Fibroblast of lung (primary cell): Measurements from ENCODE around the gene RPL29. TPM values are rescaled to one million over a fixed set of nuclear protein-coding genes. Genes with fewer than 3 reads are reported as not detected.

ENCODE experiments used
- DNase-seq, 2 donors: peaks; one replicate each; pipeline versions ENCODE4 v3.0.0 to v3.0.0-alpha.2; 2010; ENCODE audit warnings: low read depth in 2 of 2
- H2AFZ ChIP-seq: 2 replicates; pipeline ENCODE4 v1.5.1; 2012; ENCODE audit warnings: low read length, control low read depth, inconsistent platforms
- H3K27ac ChIP-seq: 2 replicates; pipeline ENCODE4 v1.5.1; 2011; ENCODE audit warnings: low read length, control low read depth; ENCODE audit not compliant: insufficient read depth
- H3K27me3 ChIP-seq: 2 replicates; pipeline ENCODE4 v1.5.1; 2011; ENCODE audit warnings: mild to moderate bottlenecking, low read length; ENCODE audit not compliant: control insufficient read depth, insufficient read depth
- H3K36me3 ChIP-seq: 2 replicates; pipeline ENCODE4 v1.5.1; 2011; ENCODE audit warnings: low read length; ENCODE audit not compliant: control insufficient read depth, insufficient read depth
- H3K4me1 ChIP-seq: 2 replicates; pipeline ENCODE4 v1.5.1; 2011; ENCODE audit warnings: low read length; ENCODE audit not compliant: control insufficient read depth, insufficient read depth; ENCODE audit errors: extremely low read depth
- H3K4me2 ChIP-seq: 2 replicates; pipeline ENCODE4 v1.5.1; 2011; ENCODE audit warnings: low read length, control low read depth; ENCODE audit not compliant: insufficient read depth; ENCODE audit errors: extremely low read depth
- H3K4me3 ChIP-seq, 4 experiments: fragments of 200-600 bp in 1 of 4; sonication (generic) in 1 of 4; replicated peaks in 1 of 4; 2 replicates each; pipeline ENCODE4 v1.5.1; 2011 to 2016; ENCODE audit warnings: low read length in 4 of 4, low read depth in 3 of 4, mild to moderate bottlenecking in 3 of 4, control low read depth in 2 of 4, inconsistent platforms in 1 of 4, mixed read lengths in 1 of 4; ENCODE audit not compliant: insufficient read depth in 1 of 4; ENCODE audit errors: control extremely low read depth in 1 of 4
- H3K79me2 ChIP-seq: 2 replicates; pipeline ENCODE4 v1.5.1; 2012; ENCODE audit warnings: mild to moderate bottlenecking, low read length, inconsistent platforms; ENCODE audit not compliant: control insufficient read depth, insufficient read depth
- H3K9ac ChIP-seq: 2 replicates; pipeline ENCODE4 v1.5.1; 2011; ENCODE audit warnings: mild to moderate bottlenecking, low read length, control low read depth; ENCODE audit not compliant: insufficient read depth
- H3K9me3 ChIP-seq: 2 replicates; pipeline ENCODE4 v1.5.1; 2012; ENCODE audit warnings: low read depth, low read length; ENCODE audit not compliant: control insufficient read depth, insufficient read depth
- H4K20me1 ChIP-seq: 2 replicates; pipeline ENCODE4 v1.5.1; 2011; ENCODE audit warnings: low read length; ENCODE audit not compliant: control insufficient read depth, insufficient read depth; ENCODE audit errors: extremely low read depth
- CTCF ChIP-seq, 2 donors: IDR thresholded peaks in 1 of 2; conservative IDR thresholded peaks in 1 of 2; 1 replicate in 1 of 2; 2 replicates in 1 of 2; pipeline ENCODE4 v1.5.1; 2011 to 2012; ENCODE audit warnings: low read length in 2 of 2, control low read depth in 1 of 2, inconsistent platforms in 1 of 2, low read depth in 1 of 2, mild to moderate bottlenecking in 1 of 2
- EZH2 ChIP-seq: IDR thresholded peaks from 2 replicates; pipeline ENCODE4 v1.5.1; 2012; ENCODE audit warnings: low read length, control low read depth, mild to moderate bottlenecking; ENCODE audit errors: missing control alignments
- polyA plus RNA-seq, 2 donors: library from polyadenylated mRNA; depleted of rRNA in 1 of 2; stranded (reverse) in 1 of 2; unstranded in 1 of 2; fragments of >200 nt; gene quantifications; 2 replicates each; pipeline ENCODE4 v1.2.1, GENCODE V29; 2011 to 2012; ENCODE audit warnings: missing spikeins in 1 of 2
- total RNA-seq: library from RNA; depleted of rRNA; stranded (reverse); fragments of >200 nt; gene quantifications from 2 replicates; pipeline ENCODE4 v1.2.1, GENCODE V29; 2014

The RPL29 gene
- total and polyA plus RNA-seq, 2 donors (not counting 1 experiment from before 2014, with no cell fraction given), result 1,076 to 1,512 TPM

GRCh38 chr3:52029053-52029452, 33.4 kb upstream of the RPL29 start:
- H3K9me3 ChIP-seq, result no peaks in the 10 kb centered on the region
- no peak overlapping the region for H3K4me2 ChIP-seq
- no peaks in the 10 kb centered on the region for H4K20me1 ChIP-seq
- H3K36me3 ChIP-seq, result no peaks in the 10 kb centered on the region
- TF ChIP-seq CTCF (conservative IDR thresholded peaks at IDR 0.05 in 1 of 2, IDR thresholded peaks at IDR 0.05 in 1 of 2; ENCODE audit: low read depth in 1 of 2, low read length in 2 of 2) (no peak), EZH2 (no peak)
- DNase-seq, result no peak
- no peaks in the 10 kb centered on the region for H3K79me2 ChIP-seq
- no peaks in the 10 kb centered on the region for H3K4me1 ChIP-seq
- no peak overlapping the region for H2AFZ ChIP-seq
- H3K27ac ChIP-seq, result no peak overlapping the region
- H3K9ac ChIP-seq, result no peak overlapping the region
- no peaks in the 10 kb centered on the region for H3K27me3 ChIP-seq
- no peak overlapping the region for H3K4me3 ChIP-seq

DNA sequence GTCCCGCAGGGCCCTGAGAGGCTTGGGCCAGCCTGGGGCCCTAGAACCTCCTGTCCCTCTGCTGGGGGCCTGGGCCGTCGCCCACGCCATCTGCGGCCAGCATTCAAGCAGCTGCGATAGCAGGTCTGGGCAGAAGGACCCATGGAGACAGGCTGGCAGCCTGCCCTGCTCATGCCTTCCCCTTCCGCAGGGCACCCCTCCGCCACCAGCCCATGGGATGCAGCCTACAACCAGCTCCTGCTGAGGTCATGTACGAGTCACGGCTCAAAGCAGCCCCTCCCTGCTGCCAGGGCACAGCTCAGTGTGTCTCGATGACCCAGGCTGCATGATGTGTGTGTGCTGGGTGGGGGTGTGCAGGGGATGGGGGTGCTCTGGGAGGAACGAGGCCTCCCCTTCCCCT, 32.9 kb upstream of the RPL29 start:
- no peak overlapping the region for H3K9ac ChIP-seq
- TF ChIP-seq EZH2 (no peak), CTCF (conservative IDR thresholded peaks at IDR 0.05 in 1 of 2, IDR thresholded peaks at IDR 0.05 in 1 of 2; ENCODE audit: low read depth in 1 of 2, low read length in 2 of 2) (no peak)
- DNase-seq, result peak in 1 of 2 donors; percentile 27
- no peaks in the 10 kb centered on the region for H4K20me1 ChIP-seq
- peaks cover 3% of the 10 kb centered on the region for H3K4me1 ChIP-seq
- H3K79me2 ChIP-seq, result no peaks in the 10 kb centered on the region
- H3K4me2 ChIP-seq, result no peak overlapping the region
- H3K4me3 ChIP-seq, result no peak overlapping the region
- H3K27ac ChIP-seq, result no peak overlapping the region
- no peaks in the 10 kb centered on the region for H3K9me3 ChIP-seq
- no peaks in the 10 kb centered on the region for H3K36me3 ChIP-seq
- H3K27me3 ChIP-seq, result no peaks in the 10 kb centered on the region
- no peak overlapping the region for H2AFZ ChIP-seq

- H3K27me3 ChIP-seq, result no peaks in the 10 kb centered on the region
- no peaks in the 10 kb centered on the region for H4K20me1 ChIP-seq
- no peak overlapping the region for H3K27ac ChIP-seq
- no peak overlapping the region for H3K4me2 ChIP-seq
- H3K36me3 ChIP-seq, result no peaks in the 10 kb centered on the region
- no peak overlapping the region for H2AFZ ChIP-seq
- H3K79me2 ChIP-seq, result no peaks in the 10 kb centered on the region
- H3K9ac ChIP-seq, result no peak overlapping the region
- TF ChIP-seq EZH2 (no peak), CTCF (conservative IDR thresholded peaks at IDR 0.05 in 1 of 2, IDR thresholded peaks at IDR 0.05 in 1 of 2; ENCODE audit: low read depth in 1 of 2, low read length in 2 of 2) (no peak)
- peaks cover 11% of the 10 kb centered on the region for H3K4me1 ChIP-seq
- no peak overlapping the region for H3K4me3 ChIP-seq
- no peaks in the 10 kb centered on the region for H3K9me3 ChIP-seq
- no peak for DNase-seq
These were observed 30.3 kb upstream of the RPL29 start for GRCh38 chr3:52026041-52026440.
